ENCODE results near the gene RFK. TPM values are rescaled to one million over a fixed set of nuclear protein-coding genes. Genes with fewer than 3 reads are reported as not detected.

The RFK gene
- total RNA-seq, 1 experiment from 2014 or later, result 12.0 TPM

DNA sequence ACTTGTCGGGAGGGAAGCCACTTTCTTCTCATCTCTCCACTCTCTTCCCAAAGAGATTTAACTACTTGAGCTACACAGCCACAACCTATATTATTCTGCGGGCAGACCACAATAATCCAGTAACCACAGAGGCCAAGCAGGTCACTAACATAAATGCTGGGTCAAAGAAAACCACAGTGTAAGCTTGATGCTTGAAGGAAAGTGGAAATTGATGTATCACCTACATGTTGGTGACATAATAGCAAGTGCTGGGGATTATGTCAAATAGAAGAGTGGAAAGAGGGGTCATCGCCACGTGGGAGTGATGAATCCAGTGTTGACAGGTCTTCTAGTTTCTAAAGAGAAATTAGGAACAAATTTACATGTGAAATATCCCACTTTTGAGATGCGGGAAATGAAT lies 40.9 kb downstream of the RFK start:
- no peak overlapping the region for H2AK5ac ChIP-seq (ENCODE audit: insufficient read length, low read length)
- no peaks in the 10 kb centered on the region for H3K27me3 ChIP-seq (ENCODE audit: insufficient read depth, low read length)
- no peak overlapping the region for H3K9ac ChIP-seq (ENCODE audit: extremely low read depth, insufficient read length, low read length)
- Mint-ChIP-seq H3K9me3 (no peaks in the 10 kb centered on the region), H3K27ac (no peak overlapping the region), H3K27me3 (ENCODE audit: low read depth) (no peaks in the 10 kb centered on the region), H3K4me3 (no peak overlapping the region), H3K36me3 (ENCODE audit: insufficient read depth in 1 of 3, low read depth in 3 of 3) (no peaks in the 10 kb centered on the region), H3K4me1 (0 out of 4 replicates have a peak, but pooled peaks cover 0 to 2% of the 10 kb centered on the region in 2 experiments)
- H3K79me2 ChIP-seq (ENCODE audit: insufficient read depth, low read length), result no peaks in the 10 kb centered on the region
- TF ChIP-seq, protein P1, sequence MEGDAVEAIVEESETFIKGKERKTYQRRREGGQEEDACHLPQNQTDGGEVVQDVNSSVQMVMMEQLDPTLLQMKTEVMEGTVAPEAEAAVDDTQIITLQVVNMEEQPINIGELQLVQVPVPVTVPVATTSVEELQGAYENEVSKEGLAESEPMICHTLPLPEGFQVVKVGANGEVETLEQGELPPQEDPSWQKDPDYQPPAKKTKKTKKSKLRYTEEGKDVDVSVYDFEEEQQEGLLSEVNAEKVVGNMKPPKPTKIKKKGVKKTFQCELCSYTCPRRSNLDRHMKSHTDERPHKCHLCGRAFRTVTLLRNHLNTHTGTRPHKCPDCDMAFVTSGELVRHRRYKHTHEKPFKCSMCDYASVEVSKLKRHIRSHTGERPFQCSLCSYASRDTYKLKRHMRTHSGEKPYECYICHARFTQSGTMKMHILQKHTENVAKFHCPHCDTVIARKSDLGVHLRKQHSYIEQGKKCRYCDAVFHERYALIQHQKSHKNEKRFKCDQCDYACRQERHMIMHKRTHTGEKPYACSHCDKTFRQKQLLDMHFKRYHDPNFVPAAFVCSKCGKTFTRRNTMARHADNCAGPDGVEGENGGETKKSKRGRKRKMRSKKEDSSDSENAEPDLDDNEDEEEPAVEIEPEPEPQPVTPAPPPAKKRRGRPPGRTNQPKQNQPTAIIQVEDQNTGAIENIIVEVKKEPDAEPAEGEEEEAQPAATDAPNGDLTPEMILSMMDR (conservative IDR thresholded peaks at IDR 0.05), result no peak
- no peak overlapping the region for H2BK5ac ChIP-seq (ENCODE audit: insufficient read length, low read length)
- no peak overlapping the region for H3K27ac ChIP-seq (ENCODE audit: insufficient read length, low read depth, low read length)
- no peak overlapping the region for H2BK20ac ChIP-seq (ENCODE audit: low read depth, low read length, poor library complexity, severe bottlenecking)
- no peak overlapping the region for H3K14ac ChIP-seq (ENCODE audit: insufficient read depth, low read length)
- no peak overlapping the region for H4K91ac ChIP-seq (ENCODE audit: insufficient read length, low read depth, low read length)
- H4K5ac ChIP-seq (ENCODE audit: insufficient read length, low read depth, low read length), result no peak overlapping the region
- no peak overlapping the region for H3K18ac ChIP-seq (ENCODE audit: insufficient read length, low read depth, low read length)
- no peaks in the 10 kb centered on the region for H3K9me3 ChIP-seq (ENCODE audit: control insufficient read depth, low read depth, low read length)
- no peaks in the 10 kb centered on the region for H3K23me2 ChIP-seq (ENCODE audit: insufficient read length, low read depth, low read length, poor library complexity, severe bottlenecking)
- no peaks in the 10 kb centered on the region for H3K4me1 ChIP-seq (ENCODE audit: insufficient read depth, low read length)
- WGBS (ENCODE audit: extremely low coverage, insufficient read length, low lambda C conversion rate), result no CpG with 5 or more reads among the region's 5 CpGs
- H3T11ph ChIP-seq (ENCODE audit: low read length), result no peak overlapping the region
- no peak overlapping the region for H4K8ac ChIP-seq (replicated peaks; ENCODE audit: insufficient read length, low read depth, low read length)
- no peak overlapping the region for H3K4ac ChIP-seq (ENCODE audit: low read depth, low read length)
- H2BK12ac ChIP-seq (ENCODE audit: insufficient read length, low read depth, low read length), result no peak overlapping the region
- no peak overlapping the region for H3K4me2 ChIP-seq (ENCODE audit: insufficient read depth, insufficient read length, low read length)
- H2BK15ac ChIP-seq (ENCODE audit: low read depth, low read length), result no peak overlapping the region
- H3K79me1 ChIP-seq (ENCODE audit: insufficient read depth, low read depth, low read length, poor library complexity, severe bottlenecking), result no peaks in the 10 kb centered on the region
- H2BK120ac ChIP-seq (ENCODE audit: low read depth, low read length, poor library complexity, severe bottlenecking), result no peak overlapping the region
- no peak overlapping the region for H2AFZ ChIP-seq (ENCODE audit: low read length)
- H3K23ac ChIP-seq (ENCODE audit: insufficient read length, low read depth, low read length), result no peak overlapping the region
- DNase-seq, result no peak
- H4K20me1 ChIP-seq (ENCODE audit: control insufficient read depth, insufficient read depth, insufficient read length), result no peaks in the 10 kb centered on the region
- H3K56ac ChIP-seq (ENCODE audit: insufficient read length, low read depth, low read length), result no peak overlapping the region
